Gastrocnemius medialis (tissue), 4 donors: ENCODE results near the gene ARHGAP35. TPM values are rescaled to one million over a fixed set of nuclear protein-coding genes. Genes with fewer than 3 reads are reported as not detected.

Experiments used
- ATAC-seq, 2 donors: fragments of 150-250 bp; one replicate each; pipeline ENCODE4 v1.9.1; 2016
- DNase-seq, 2 donors: peaks; one replicate each; pipeline ENCODE4 v3.0.0-alpha.2; 2019
- H3K27ac ChIP-seq, 4 donors: fragments of 200-600 bp; sonication (generic); 1 replicate in 1 of 4; 2 replicates in 3 of 4; pipeline ENCODE4 v1.5.1; 2016 to 2018; ENCODE audit warnings: mild to moderate bottlenecking in 2 of 4, moderate library complexity in 1 of 4
- H3K27me3 ChIP-seq, 3 donors: fragments of 200-600 bp; sonication (generic) in 2 of 3; 1 replicate in 1 of 3; 2 replicates in 2 of 3; pipeline versions ENCODE4 v1.5.1 to v1.6.0; 2016 to 2019; ENCODE audit warnings: mild to moderate bottlenecking in 1 of 3, moderate library complexity in 1 of 3
- H3K36me3 ChIP-seq, 2 donors: fragments of 200-600 bp; sonication (generic) in 1 of 2; one replicate each; pipeline ENCODE4 v1.5.1; 2017 to 2018
- H3K4me1 ChIP-seq, 2 donors: fragments of 200-600 bp; sonication (generic) in 1 of 2; one replicate each; pipeline ENCODE4 v1.5.1; 2016 to 2017; ENCODE audit warnings: mild to moderate bottlenecking in 2 of 2
- H3K4me3 ChIP-seq, 4 donors: fragments of 200-600 bp; sonication (generic) in 3 of 4; 1 replicate in 1 of 4; 2 replicates in 3 of 4; pipeline ENCODE4 v1.5.1; 2016 to 2019; ENCODE audit warnings: mild to moderate bottlenecking in 2 of 4
- H3K9me3 ChIP-seq, 3 donors: fragments of 200-600 bp; sonication (generic) in 2 of 3; 1 replicate in 1 of 3; 2 replicates in 2 of 3; pipeline ENCODE4 v1.5.1; 2016 to 2019
- CTCF ChIP-seq, 5 experiments: fragments of 450-650 bp in 3 of 5; fragments of 200-600 bp in 2 of 5; sonication (generic) in 2 of 5; IDR thresholded peaks in 4 of 5; conservative IDR thresholded peaks in 1 of 5; 1 replicate in 4 of 5; 2 replicates in 1 of 5; pipeline ENCODE4 v1.5.1; 2016 to 2019; ENCODE audit warnings: antibody characterized with exemption in 5 of 5, mild to moderate bottlenecking in 3 of 5, moderate library complexity in 3 of 5
- POLR2A ChIP-seq, 2 donors: fragments of 450-650 bp; IDR thresholded peaks; one replicate each; pipeline ENCODE4 v1.6.1; 2017; ENCODE audit warnings: antibody characterized with exemption in 2 of 2, mild to moderate bottlenecking in 2 of 2, moderate library complexity in 2 of 2
- in situ Hi-C, 4 donors: fragments of 200-750 bp; cut with MboI; loops; one replicate each; pipeline versions ENCODE4 v1.15.0 to v1.8.0; 2017; ENCODE audit warnings: low sequenced_read_pairs in 4 of 4
- intact Hi-C: fragments of 100-400 bp; cut with DNase I; formaldehyde crosslinking; loops from one replicate; pipeline ENCODE4 v1.15.1; 2023; ENCODE audit warnings: low total_unique reads
- total RNA-seq, 4 donors: library from RNA; depleted of rRNA; stranded (reverse); fragments of >200 nt; gene quantifications; one replicate each; pipeline versions ENCODE4 v1.1.0 to v1.2.3, GENCODE V29; 2016

The ARHGAP35 gene
- total RNA-seq, 4 donors from 2014 or later: 16.1 to 43.6 (median 32.7) TPM

- TF ChIP-seq POLR2A (IDR thresholded peaks at IDR 0.05) (no peak), CTCF (IDR thresholded peaks at IDR 0.05 in 4 of 5, conservative IDR thresholded peaks at IDR 0.05 in 1 of 5) (no peak)
- DNase-seq (no peak), ATAC-seq (no peak)
- intact Hi-C loops: no loop called here
- in situ Hi-C loops: loop anchor here in 1 of 4 donors (10.0 kb wide), 1 partner anchor 61 kb away; no protein-coding TSS in a partner anchor
- H3K27me3 ChIP-seq: no peaks in the 10 kb centered on the region
- H3K4me3 ChIP-seq: no peak overlapping the region
- peaks cover 0 to 6% of the 10 kb centered on the region in 2 donors for H3K4me1 ChIP-seq
- no peaks in the 10 kb centered on the region for H3K36me3 ChIP-seq
- no peak overlapping the region for H3K27ac ChIP-seq
- H3K9me3 ChIP-seq: no peaks in the 10 kb centered on the region
Observed at GRCh38 chr19:46825731-46826055, 35.1 kb upstream of the ARHGAP35 start.

- Histone ChIP-seq H3K36me3 (no peaks in the 10 kb centered on the region), H3K4me1 (peaks cover 0 to 6% of the 10 kb centered on the region in 2 donors), H3K27ac (no peak overlapping the region), H3K9me3 (no peaks in the 10 kb centered on the region), H3K4me3 (no peak overlapping the region), H3K27me3 (no peaks in the 10 kb centered on the region)
- ATAC-seq (no peak), DNase-seq (no peak)
- TF ChIP-seq CTCF (IDR thresholded peaks at IDR 0.05 in 4 of 5, conservative IDR thresholded peaks at IDR 0.05 in 1 of 5): no peak
- no peak for TF ChIP-seq POLR2A (IDR thresholded peaks at IDR 0.05)
- in situ Hi-C loops (loop anchor here in 1 of 4 donors (10.0 kb wide), 1 partner anchor 64 kb away; no protein-coding TSS in a partner anchor), intact Hi-C loops (no loop called here)
Observed at GRCh38 chr19:46828484-46828883, 32.3 kb upstream of the ARHGAP35 start.

DNA sequence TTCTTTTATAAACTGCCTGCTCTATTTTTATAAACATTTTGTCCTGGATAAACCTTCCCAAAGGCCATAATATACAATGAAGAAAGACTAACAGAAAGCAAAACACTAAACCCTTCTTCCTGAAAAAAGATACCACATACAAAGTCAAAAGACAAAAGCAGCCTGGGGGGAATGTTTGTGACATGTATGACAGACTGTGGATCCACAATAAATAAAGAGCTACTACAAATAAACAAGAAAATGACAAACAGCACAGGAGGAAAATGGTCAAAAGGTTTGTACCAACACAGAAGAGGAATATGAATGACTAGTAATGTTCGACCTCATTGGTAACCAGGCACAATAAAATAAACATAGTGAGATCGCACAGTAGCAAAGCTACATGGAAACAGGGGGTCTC is 29.9 kb upstream of the ARHGAP35 start:
- TF ChIP-seq CTCF (IDR thresholded peaks at IDR 0.05 in 4 of 5, conservative IDR thresholded peaks at IDR 0.05 in 1 of 5) (no peak), POLR2A (IDR thresholded peaks at IDR 0.05) (no peak)
- Histone ChIP-seq H3K36me3 (no peaks in the 10 kb centered on the region), H3K4me1 (peaks cover 0 to 6% of the 10 kb centered on the region in 2 donors), H3K9me3 (no peaks in the 10 kb centered on the region), H3K27me3 (no peaks in the 10 kb centered on the region), H3K27ac (no peak overlapping the region), H3K4me3 (no peak overlapping the region)
- intact Hi-C loops: no loop called here
- in situ Hi-C loops: loop anchor here in 1 of 4 donors (10.0 kb wide), 1 partner anchor 66 kb away; no protein-coding TSS in a partner anchor
- ATAC-seq: no peak
- no peak for DNase-seq

- TF ChIP-seq CTCF (IDR thresholded peaks at IDR 0.05 in 4 of 5, conservative IDR thresholded peaks at IDR 0.05 in 1 of 5) (no peak), POLR2A (IDR thresholded peaks at IDR 0.05) (no peak)
- Histone ChIP-seq H3K27ac (no peak overlapping the region), H3K36me3 (peaks cover 0 to 8% of the 10 kb centered on the region in 2 donors), H3K4me1 (no peaks in the 10 kb centered on the region), H3K27me3 (no peaks in the 10 kb centered on the region), H3K4me3 (no peak overlapping the region), H3K9me3 (no peaks in the 10 kb centered on the region)
- ATAC-seq (no peak), DNase-seq (no peak)
- in situ Hi-C loops (loop anchor here in 1 of 4 donors (10.0 kb wide), 1 partner anchor 69 kb away; no protein-coding TSS in a partner anchor), intact Hi-C loops (no loop called here)
Observed at GRCh38 chr19:46834121-46834520, 26.7 kb upstream of the ARHGAP35 start.

- Histone ChIP-seq H3K4me3 (no peak overlapping the region), H3K36me3 (peaks cover 0 to 14% of the 10 kb centered on the region in 2 donors), H3K27me3 (no peaks in the 10 kb centered on the region), H3K4me1 (no peaks in the 10 kb centered on the region), H3K27ac (no peak overlapping the region), H3K9me3 (no peaks in the 10 kb centered on the region)
- ATAC-seq (no peak), DNase-seq (no peak)
- intact Hi-C loops (no loop called here), in situ Hi-C loops (loop anchor here in 1 of 4 donors (10.0 kb wide), 1 partner anchor 70 kb away; no protein-coding TSS in a partner anchor)
- TF ChIP-seq POLR2A (IDR thresholded peaks at IDR 0.05) (no peak), CTCF (IDR thresholded peaks at IDR 0.05 in 4 of 5, conservative IDR thresholded peaks at IDR 0.05 in 1 of 5) (no peak)
Observed at GRCh38 chr19:46834984-46835383, 25.8 kb upstream of the ARHGAP35 start.
